Measurements from ENCODE around the gene MIEN1. TPM values are rescaled to one million over a fixed set of nuclear protein-coding genes. Genes with fewer than 3 reads are reported as not detected.

MIEN1 gene
- total RNA-seq, 1 donor from 2014 or later = 39.8 TPM

GRCh38 chr17:39744836-39745215 lies 14.5 kb upstream of the MIEN1 start:
- Mint-ChIP-seq H3K27ac (no peak overlapping the region), H3K27me3 (peaks cover 8% of the 10 kb centered on the region), H3K4me1 (ENCODE audit: unreplicated experiment) (peaks cover 10% of the 10 kb centered on the region), H3K9me3 (no peaks in the 10 kb centered on the region), H3K36me3 (peaks cover 3% of the 10 kb centered on the region), H3K4me3 (no peak overlapping the region)
- TF ChIP-seq CTCF (conservative IDR thresholded peaks at IDR 0.05) = peak; percentile 14
- no peak for DNase-seq (ENCODE audit: extremely low spot score, unreplicated experiment)

GRCh38 chr17:39744075-39744835 lies 13.9 kb upstream of the MIEN1 start:
- no peak for TF ChIP-seq CTCF (conservative IDR thresholded peaks at IDR 0.05)
- Mint-ChIP-seq H3K4me1 (ENCODE audit: unreplicated experiment) (peaks cover 13% of the 10 kb centered on the region), H3K27me3 (peaks cover 12% of the 10 kb centered on the region), H3K9me3 (no peaks in the 10 kb centered on the region), H3K4me3 (no peak overlapping the region), H3K27ac (no peak overlapping the region), H3K36me3 (peaks cover 3% of the 10 kb centered on the region)
- no peak for DNase-seq (ENCODE audit: extremely low spot score, unreplicated experiment)

- Mint-ChIP-seq H3K9me3 (no peaks in the 10 kb centered on the region), H3K36me3 (peaks cover 2% of the 10 kb centered on the region), H3K4me1 (ENCODE audit: unreplicated experiment) (peaks cover 13% of the 10 kb centered on the region), H3K27ac (no peak overlapping the region), H3K4me3 (no peak overlapping the region), H3K27me3 (peaks cover 20% of the 10 kb centered on the region)
- TF ChIP-seq CTCF (conservative IDR thresholded peaks at IDR 0.05) = no peak
- no peak for DNase-seq (ENCODE audit: extremely low spot score, unreplicated experiment)
Observed at GRCh38 chr17:39742856-39743436, 12.6 kb upstream of the MIEN1 start.

- DNase-seq (ENCODE audit: extremely low spot score, unreplicated experiment) = no peak
- no peak for TF ChIP-seq CTCF (conservative IDR thresholded peaks at IDR 0.05)
- H3K9me3 Mint-ChIP-seq = no peaks in the 10 kb centered on the region
- H3K4me1 Mint-ChIP-seq (ENCODE audit: unreplicated experiment) = peaks cover 13% of the 10 kb centered on the region
- H3K36me3 Mint-ChIP-seq = no peaks in the 10 kb centered on the region
- H3K27me3 Mint-ChIP-seq = peaks cover 24% of the 10 kb centered on the region
- H3K4me3 Mint-ChIP-seq = no peak overlapping the region
- H3K27ac Mint-ChIP-seq = no peak overlapping the region
Observed at GRCh38 chr17:39742126-39742855, 12.0 kb upstream of the MIEN1 start.

GRCh38 chr17:39740357-39741111 lies 10.2 kb upstream of the MIEN1 start:
- Mint-ChIP-seq H3K9me3 (no peaks in the 10 kb centered on the region), H3K27me3 (peaks cover 40% of the 10 kb centered on the region), H3K4me3 (peak overlapping the region; percentile 97), H3K27ac (peak overlapping the region; percentile 98), H3K4me1 (ENCODE audit: unreplicated experiment) (peaks cover 25% of the 10 kb centered on the region), H3K36me3 (no peaks in the 10 kb centered on the region)
- TF ChIP-seq CTCF (conservative IDR thresholded peaks at IDR 0.05) = no peak
- DNase-seq (ENCODE audit: extremely low spot score, unreplicated experiment) = no peak
